ENCODE measurements around the gene GPR153. TPM values are rescaled to one million over a fixed set of nuclear protein-coding genes. Genes with fewer than 3 reads are reported as not detected.

Gene GPR153
- total RNA-seq, 1 donor from 2014 or later: 1.5 TPM

GRCh38 chr1:6298530-6298929 is 37.6 kb upstream of the GPR153 start:
- no peak overlapping the region for H3K27ac Mint-ChIP-seq
- intact Hi-C loops (cut with micrococcal nuclease): no loop called here
- H3K27me3 Mint-ChIP-seq (ENCODE audit: low read depth): no peaks in the 10 kb centered on the region
- H3K9me3 Mint-ChIP-seq: no peaks in the 10 kb centered on the region
- peaks cover 9% of the 10 kb centered on the region for H3K36me3 Mint-ChIP-seq (ENCODE audit: low read depth)
- no peak for DNase-seq (ENCODE audit: low spot score)
- no peaks in the 10 kb centered on the region for H3K4me1 Mint-ChIP-seq (ENCODE audit: low read depth)
- no peak overlapping the region for H3K4me3 Mint-ChIP-seq (ENCODE audit: low read depth)

- Mint-ChIP-seq H3K36me3 (ENCODE audit: low read depth) (peaks cover 15% of the 10 kb centered on the region), H3K4me3 (ENCODE audit: low read depth) (no peak overlapping the region), H3K27me3 (ENCODE audit: low read depth) (no peaks in the 10 kb centered on the region), H3K4me1 (ENCODE audit: low read depth) (no peaks in the 10 kb centered on the region), H3K27ac (no peak overlapping the region), H3K9me3 (no peaks in the 10 kb centered on the region)
- DNase-seq (ENCODE audit: low spot score): no peak
- intact Hi-C loops (cut with micrococcal nuclease): no loop called here
These were observed 35.0 kb upstream of the GPR153 start for GRCh38 chr1:6295910-6296309.

- H3K27me3 Mint-ChIP-seq (ENCODE audit: low read depth): no peaks in the 10 kb centered on the region
- no peak for DNase-seq (ENCODE audit: low spot score)
- H3K9me3 Mint-ChIP-seq: no peaks in the 10 kb centered on the region
- H3K36me3 Mint-ChIP-seq (ENCODE audit: low read depth): peaks cover 15% of the 10 kb centered on the region
- no peak overlapping the region for H3K27ac Mint-ChIP-seq
- intact Hi-C loops (cut with micrococcal nuclease): no loop called here
- no peaks in the 10 kb centered on the region for H3K4me1 Mint-ChIP-seq (ENCODE audit: low read depth)
- no peak overlapping the region for H3K4me3 Mint-ChIP-seq (ENCODE audit: low read depth)
These were observed 34.1 kb upstream of the GPR153 start for GRCh38 chr1:6294890-6295556.

DNA sequence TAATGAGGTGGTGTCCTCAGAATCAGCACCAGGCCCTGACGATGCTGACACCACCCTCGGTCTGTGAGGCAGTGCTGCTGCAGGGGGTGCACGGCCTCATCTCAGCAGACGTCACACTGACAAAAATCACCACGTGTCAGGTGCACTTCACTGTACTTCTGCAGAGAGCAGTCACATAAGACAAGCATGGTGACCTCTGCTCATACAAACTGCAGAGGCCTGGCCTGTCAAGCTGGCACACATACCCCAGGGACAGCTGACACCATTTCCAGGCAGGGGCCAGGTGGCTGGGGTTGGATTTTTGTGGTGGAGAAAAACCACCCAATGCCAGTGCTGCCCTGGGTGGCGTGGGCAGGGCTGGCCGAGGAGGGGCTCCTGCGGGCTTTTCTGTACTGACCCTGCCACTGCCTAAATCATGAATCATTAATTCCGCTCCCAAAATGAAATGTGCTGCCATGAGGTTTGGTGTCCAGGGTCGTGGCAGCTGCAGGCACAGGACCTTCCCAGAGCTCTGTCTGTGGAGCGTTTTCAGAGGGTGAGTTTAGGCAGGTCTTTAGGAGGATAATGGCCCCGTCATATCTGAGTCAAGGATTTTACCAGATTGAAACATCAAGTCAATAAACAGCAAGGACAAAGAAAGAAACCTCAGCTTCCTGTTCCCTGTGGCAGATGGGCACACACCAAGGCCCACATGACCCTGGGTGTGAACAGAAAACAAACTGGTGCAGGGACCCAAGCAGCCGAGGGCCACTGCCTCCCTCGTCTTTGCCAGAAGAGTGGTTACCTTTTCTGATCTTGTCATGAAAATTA is 33.4 kb upstream of the GPR153 start:
- no peaks in the 10 kb centered on the region for H3K9me3 Mint-ChIP-seq
- intact Hi-C loops (cut with micrococcal nuclease): no loop called here
- H3K27me3 Mint-ChIP-seq (ENCODE audit: low read depth): no peaks in the 10 kb centered on the region
- peaks cover 15% of the 10 kb centered on the region for H3K36me3 Mint-ChIP-seq (ENCODE audit: low read depth)
- no peaks in the 10 kb centered on the region for H3K4me1 Mint-ChIP-seq (ENCODE audit: low read depth)
- no peak overlapping the region for H3K27ac Mint-ChIP-seq
- no peak for DNase-seq (ENCODE audit: low spot score)
- no peak overlapping the region for H3K4me3 Mint-ChIP-seq (ENCODE audit: low read depth)

- H3K27ac Mint-ChIP-seq: no peak overlapping the region
- DNase-seq (ENCODE audit: low spot score): no peak
- H3K4me1 Mint-ChIP-seq (ENCODE audit: low read depth): no peaks in the 10 kb centered on the region
- H3K9me3 Mint-ChIP-seq: no peaks in the 10 kb centered on the region
- no peaks in the 10 kb centered on the region for H3K27me3 Mint-ChIP-seq (ENCODE audit: low read depth)
- intact Hi-C loops (cut with micrococcal nuclease): no loop called here
- H3K4me3 Mint-ChIP-seq (ENCODE audit: low read depth): no peak overlapping the region
- H3K36me3 Mint-ChIP-seq (ENCODE audit: low read depth): peaks cover 15% of the 10 kb centered on the region
These were observed 31.2 kb upstream of the GPR153 start for GRCh38 chr1:6292102-6292501.

DNA sequence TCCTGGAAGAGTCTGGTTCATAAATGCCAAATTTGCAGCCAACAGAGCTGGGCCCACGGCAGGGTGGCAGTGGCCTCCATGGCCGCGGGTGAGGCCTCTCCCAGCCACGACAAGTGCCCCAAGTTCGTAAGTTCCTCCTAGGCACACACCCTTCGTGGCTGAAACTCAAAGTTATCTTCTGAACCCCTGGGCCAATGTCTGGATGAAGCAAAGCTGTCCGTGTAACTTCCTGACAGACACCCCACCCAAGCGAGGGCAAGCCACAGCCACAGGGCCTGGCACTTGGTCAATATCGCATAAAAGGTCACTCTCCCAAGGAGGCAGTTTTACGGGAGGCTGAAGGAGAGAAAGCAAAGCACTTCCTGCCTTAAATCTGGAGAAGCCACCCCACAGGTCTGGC is 27.8 kb upstream of the GPR153 start:
- Mint-ChIP-seq H3K9me3 (no peaks in the 10 kb centered on the region), H3K36me3 (ENCODE audit: low read depth) (peaks cover 7% of the 10 kb centered on the region), H3K27ac (no peak overlapping the region), H3K4me1 (ENCODE audit: low read depth) (no peaks in the 10 kb centered on the region), H3K27me3 (ENCODE audit: low read depth) (no peaks in the 10 kb centered on the region), H3K4me3 (ENCODE audit: low read depth) (no peak overlapping the region)
- no peak for DNase-seq (ENCODE audit: low spot score)
- intact Hi-C loops (cut with micrococcal nuclease): no loop called here

GRCh38 chr1:6288026-6288425 is 27.1 kb upstream of the GPR153 start:
- peaks cover 1% of the 10 kb centered on the region for H3K36me3 Mint-ChIP-seq (ENCODE audit: low read depth)
- H3K4me3 Mint-ChIP-seq (ENCODE audit: low read depth): no peak overlapping the region
- no peak overlapping the region for H3K27ac Mint-ChIP-seq
- no peaks in the 10 kb centered on the region for H3K9me3 Mint-ChIP-seq
- H3K4me1 Mint-ChIP-seq (ENCODE audit: low read depth): no peaks in the 10 kb centered on the region
- H3K27me3 Mint-ChIP-seq (ENCODE audit: low read depth): no peaks in the 10 kb centered on the region
- DNase-seq (ENCODE audit: low spot score): no peak
- intact Hi-C loops (cut with micrococcal nuclease): no loop called here

DNA sequence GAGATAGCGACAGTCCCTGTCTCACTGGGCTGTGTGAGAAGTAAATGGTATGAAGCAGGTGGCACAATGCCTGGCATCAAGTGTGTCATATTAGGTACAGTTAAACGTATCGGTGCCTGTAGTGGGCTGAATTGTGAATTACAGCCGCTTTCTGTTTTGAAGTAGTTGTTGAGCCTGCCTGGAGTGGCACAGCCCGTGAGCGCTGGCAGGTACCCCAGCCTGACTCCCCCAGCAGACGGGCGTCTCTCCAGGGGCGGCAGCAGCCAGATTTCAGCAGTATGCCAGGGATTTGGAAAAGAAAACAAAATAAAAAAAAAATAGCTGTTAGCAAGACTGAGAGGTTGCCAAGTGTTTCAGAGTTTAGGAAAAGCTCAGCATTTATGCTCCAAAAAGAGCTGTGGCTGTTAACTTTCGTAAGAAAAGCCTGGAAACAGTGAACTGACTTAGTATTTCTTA is 26.6 kb upstream of the GPR153 start:
- intact Hi-C loops (cut with micrococcal nuclease): no loop called here
- Mint-ChIP-seq H3K36me3 (ENCODE audit: low read depth) (no peaks in the 10 kb centered on the region), H3K9me3 (no peaks in the 10 kb centered on the region), H3K4me3 (ENCODE audit: low read depth) (no peak overlapping the region), H3K4me1 (ENCODE audit: low read depth) (no peaks in the 10 kb centered on the region), H3K27me3 (ENCODE audit: low read depth) (no peaks in the 10 kb centered on the region), H3K27ac (no peak overlapping the region)
- DNase-seq (ENCODE audit: low spot score): no peak

DNA sequence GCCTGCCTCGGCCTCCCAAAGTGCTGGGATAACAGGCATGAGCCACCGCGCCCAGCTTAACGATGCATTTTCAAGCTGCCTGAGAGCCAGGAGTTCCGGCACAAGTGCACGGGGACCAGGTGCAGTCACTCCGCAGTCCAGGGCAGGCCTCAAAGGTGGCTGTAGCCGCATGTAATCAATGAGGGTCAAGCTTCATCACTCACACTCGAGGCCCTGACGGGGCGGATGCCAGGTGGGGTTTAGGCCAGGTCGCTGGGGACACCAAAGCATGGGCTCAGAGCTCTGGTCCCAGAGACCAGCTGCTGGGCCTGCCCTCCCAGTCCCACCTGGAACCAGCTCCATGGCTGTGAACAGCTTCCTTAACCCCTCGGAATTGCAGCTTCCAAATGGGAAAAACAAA is 26.1 kb upstream of the GPR153 start:
- no peaks in the 10 kb centered on the region for H3K36me3 Mint-ChIP-seq (ENCODE audit: low read depth)
- intact Hi-C loops (cut with micrococcal nuclease): no loop called here
- no peaks in the 10 kb centered on the region for H3K9me3 Mint-ChIP-seq
- H3K4me1 Mint-ChIP-seq (ENCODE audit: low read depth): no peaks in the 10 kb centered on the region
- no peaks in the 10 kb centered on the region for H3K27me3 Mint-ChIP-seq (ENCODE audit: low read depth)
- no peak for DNase-seq (ENCODE audit: low spot score)
- H3K4me3 Mint-ChIP-seq (ENCODE audit: low read depth): no peak overlapping the region
- no peak overlapping the region for H3K27ac Mint-ChIP-seq

DNA sequence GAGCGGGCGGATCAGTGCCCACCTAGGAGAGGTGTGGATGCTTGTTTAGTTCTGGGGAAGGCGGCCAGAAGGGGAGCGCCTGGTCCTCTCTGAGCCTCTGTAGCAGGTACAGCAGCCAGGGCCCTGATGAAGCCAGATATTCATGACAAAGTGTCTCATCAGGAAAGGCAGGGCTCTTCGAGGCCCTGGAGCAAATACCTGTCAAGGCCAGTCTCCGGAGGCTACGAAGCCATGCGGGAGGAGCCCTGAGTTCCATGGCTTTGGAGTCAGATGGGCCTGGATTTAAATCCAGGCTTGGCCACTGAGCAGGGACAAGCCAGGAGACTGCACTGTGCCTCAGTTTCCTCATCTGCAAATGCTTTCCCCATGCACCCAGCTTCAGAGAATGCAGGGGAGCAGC is 25.4 kb upstream of the GPR153 start:
- H3K4me3 Mint-ChIP-seq (ENCODE audit: low read depth): no peak overlapping the region
- no peaks in the 10 kb centered on the region for H3K9me3 Mint-ChIP-seq
- H3K27me3 Mint-ChIP-seq (ENCODE audit: low read depth): no peaks in the 10 kb centered on the region
- DNase-seq (ENCODE audit: low spot score): no peak
- intact Hi-C loops (cut with micrococcal nuclease): no loop called here
- no peaks in the 10 kb centered on the region for H3K4me1 Mint-ChIP-seq (ENCODE audit: low read depth)
- H3K36me3 Mint-ChIP-seq (ENCODE audit: low read depth): no peaks in the 10 kb centered on the region
- no peak overlapping the region for H3K27ac Mint-ChIP-seq

DNA sequence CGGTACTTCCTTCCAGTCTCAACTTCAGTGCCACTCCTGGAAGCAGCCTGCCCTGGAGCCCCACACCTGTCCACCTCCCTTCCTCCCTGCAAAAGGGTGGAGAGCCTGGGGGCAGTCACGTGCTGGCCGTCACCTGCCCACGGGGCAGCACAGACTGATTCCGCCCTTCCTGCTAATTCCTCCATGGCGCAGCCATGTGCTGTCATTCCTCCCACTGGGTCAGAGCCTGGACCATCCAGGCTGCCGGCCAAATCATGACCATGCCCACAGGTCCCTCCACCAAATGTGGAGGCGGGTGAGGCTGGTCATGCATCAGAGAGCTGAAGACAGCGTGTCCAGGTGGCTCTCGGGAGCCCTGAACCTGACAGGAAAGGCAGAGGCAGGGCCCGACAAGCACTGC is 24.4 kb upstream of the GPR153 start:
- Mint-ChIP-seq H3K4me3 (ENCODE audit: low read depth) (no peak overlapping the region), H3K4me1 (ENCODE audit: low read depth) (no peaks in the 10 kb centered on the region), H3K36me3 (ENCODE audit: low read depth) (no peaks in the 10 kb centered on the region), H3K27ac (no peak overlapping the region), H3K9me3 (no peaks in the 10 kb centered on the region), H3K27me3 (ENCODE audit: low read depth) (no peaks in the 10 kb centered on the region)
- DNase-seq (ENCODE audit: low spot score): no peak
- intact Hi-C loops (cut with micrococcal nuclease): no loop called here

- H3K9me3 Mint-ChIP-seq: no peaks in the 10 kb centered on the region
- no peak overlapping the region for H3K27ac Mint-ChIP-seq
- no peaks in the 10 kb centered on the region for H3K4me1 Mint-ChIP-seq (ENCODE audit: low read depth)
- H3K4me3 Mint-ChIP-seq (ENCODE audit: low read depth): no peak overlapping the region
- no peak for DNase-seq (ENCODE audit: low spot score)
- intact Hi-C loops (cut with micrococcal nuclease): no loop called here
- H3K27me3 Mint-ChIP-seq (ENCODE audit: low read depth): no peaks in the 10 kb centered on the region
- no peaks in the 10 kb centered on the region for H3K36me3 Mint-ChIP-seq (ENCODE audit: low read depth)
These were observed 21.8 kb upstream of the GPR153 start for GRCh38 chr1:6282577-6283270.
